ENCODE data around the gene ZACN.

DNA sequence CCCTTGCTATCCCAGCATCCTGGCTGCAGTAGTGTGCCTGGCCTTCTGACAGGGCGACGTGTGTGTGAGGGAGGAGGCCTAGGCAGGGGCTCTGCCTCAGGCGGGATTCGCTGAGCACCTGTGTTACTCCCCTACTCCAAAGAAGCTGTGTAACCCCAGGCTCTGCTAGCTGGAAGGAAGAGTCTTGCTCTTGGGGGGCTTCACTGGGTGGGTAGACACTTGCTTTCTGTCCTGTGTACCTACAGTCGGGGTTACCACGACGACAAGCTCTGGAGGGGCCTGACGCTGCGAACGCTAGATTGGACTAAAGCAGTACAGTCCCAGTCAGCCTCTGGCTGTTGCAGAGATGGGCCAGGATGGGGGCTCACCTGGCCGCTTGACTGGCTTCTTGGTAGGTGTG is 15.1 kb downstream of the ZACN start:
- TF ChIP-seq, protein P1, sequence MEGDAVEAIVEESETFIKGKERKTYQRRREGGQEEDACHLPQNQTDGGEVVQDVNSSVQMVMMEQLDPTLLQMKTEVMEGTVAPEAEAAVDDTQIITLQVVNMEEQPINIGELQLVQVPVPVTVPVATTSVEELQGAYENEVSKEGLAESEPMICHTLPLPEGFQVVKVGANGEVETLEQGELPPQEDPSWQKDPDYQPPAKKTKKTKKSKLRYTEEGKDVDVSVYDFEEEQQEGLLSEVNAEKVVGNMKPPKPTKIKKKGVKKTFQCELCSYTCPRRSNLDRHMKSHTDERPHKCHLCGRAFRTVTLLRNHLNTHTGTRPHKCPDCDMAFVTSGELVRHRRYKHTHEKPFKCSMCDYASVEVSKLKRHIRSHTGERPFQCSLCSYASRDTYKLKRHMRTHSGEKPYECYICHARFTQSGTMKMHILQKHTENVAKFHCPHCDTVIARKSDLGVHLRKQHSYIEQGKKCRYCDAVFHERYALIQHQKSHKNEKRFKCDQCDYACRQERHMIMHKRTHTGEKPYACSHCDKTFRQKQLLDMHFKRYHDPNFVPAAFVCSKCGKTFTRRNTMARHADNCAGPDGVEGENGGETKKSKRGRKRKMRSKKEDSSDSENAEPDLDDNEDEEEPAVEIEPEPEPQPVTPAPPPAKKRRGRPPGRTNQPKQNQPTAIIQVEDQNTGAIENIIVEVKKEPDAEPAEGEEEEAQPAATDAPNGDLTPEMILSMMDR (IDR thresholded peaks at IDR 0.05; ENCODE audit: insufficient read depth, low read depth, low read length), result no peak
- no peak for TF ChIP-seq EZH2 (IDR thresholded peaks at IDR 0.05; ENCODE audit: insufficient read depth, low read length)

All from astrocyte (in vitro differentiated cells and primary cell).